ENCODE data around the gene TERB1. TPM values are rescaled to one million over a fixed set of nuclear protein-coding genes. Genes with fewer than 3 reads are reported as not detected.

TERB1 gene
- total RNA-seq, 2 donors from 2014 or later, result not detected

DNA sequence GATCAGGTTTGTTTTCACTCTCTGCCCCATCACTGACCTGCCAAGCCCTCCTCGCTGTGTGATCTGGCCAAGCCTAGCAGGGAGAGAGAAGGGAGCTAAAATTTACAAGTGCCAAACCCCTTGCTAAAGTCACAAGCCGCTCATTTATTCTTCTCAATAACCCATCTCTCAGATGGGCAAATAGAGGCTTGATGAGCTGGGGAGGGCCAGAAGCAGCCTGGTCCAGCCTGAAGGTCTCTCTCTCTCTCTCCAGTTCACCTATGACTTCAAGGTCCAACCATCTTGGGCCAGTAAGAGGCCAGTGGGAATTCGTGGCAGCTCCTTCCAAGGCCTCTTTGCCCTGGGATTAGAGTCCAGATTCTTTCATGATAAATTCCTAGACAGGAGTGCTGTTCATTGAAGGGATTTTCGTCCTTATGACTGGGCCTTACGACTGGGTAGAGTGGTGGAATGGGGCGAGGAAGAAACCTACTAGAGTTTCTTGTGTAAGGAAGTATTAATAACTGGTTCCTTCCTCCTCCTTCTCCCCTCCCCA lies 46.2 kb upstream of the TERB1 start:
- 58 to 89% methylated on average over 1 to 5 of the region's 6 CpGs for WGBS, 2 experiments (ENCODE audit: insufficient coverage in 1 of 2, insufficient read length in 1 of 2)
- DNase-seq, result peak; percentile 16
- Mint-ChIP-seq H3K27me3 (ENCODE audit: insufficient read depth) (peaks cover 62% of the 10 kb centered on the region), H3K27ac (no peak overlapping the region), H3K36me3 (ENCODE audit: low read depth) (no peaks in the 10 kb centered on the region), H3K4me1 (peaks cover 2% of the 10 kb centered on the region), H3K4me3 (no peak overlapping the region), H3K9me3 (no peaks in the 10 kb centered on the region)
- no peaks in the 10 kb centered on the region for H3K36me3 ChIP-seq (ENCODE audit: control insufficient read depth, insufficient read depth, low read length)
- H3K9me3 ChIP-seq (ENCODE audit: control insufficient read depth, low read length), result no peaks in the 10 kb centered on the region
- H3K27me3 ChIP-seq (ENCODE audit: control insufficient read depth, insufficient read depth, low read length, poor library complexity, severe bottlenecking), result peaks cover 61% of the 10 kb centered on the region
- no peak overlapping the region for H3K27ac ChIP-seq (ENCODE audit: low read depth, low read length)
- no peaks in the 10 kb centered on the region for H3K4me1 ChIP-seq (ENCODE audit: control insufficient read depth, insufficient read depth, low read length)
- TF ChIP-seq, protein P1, sequence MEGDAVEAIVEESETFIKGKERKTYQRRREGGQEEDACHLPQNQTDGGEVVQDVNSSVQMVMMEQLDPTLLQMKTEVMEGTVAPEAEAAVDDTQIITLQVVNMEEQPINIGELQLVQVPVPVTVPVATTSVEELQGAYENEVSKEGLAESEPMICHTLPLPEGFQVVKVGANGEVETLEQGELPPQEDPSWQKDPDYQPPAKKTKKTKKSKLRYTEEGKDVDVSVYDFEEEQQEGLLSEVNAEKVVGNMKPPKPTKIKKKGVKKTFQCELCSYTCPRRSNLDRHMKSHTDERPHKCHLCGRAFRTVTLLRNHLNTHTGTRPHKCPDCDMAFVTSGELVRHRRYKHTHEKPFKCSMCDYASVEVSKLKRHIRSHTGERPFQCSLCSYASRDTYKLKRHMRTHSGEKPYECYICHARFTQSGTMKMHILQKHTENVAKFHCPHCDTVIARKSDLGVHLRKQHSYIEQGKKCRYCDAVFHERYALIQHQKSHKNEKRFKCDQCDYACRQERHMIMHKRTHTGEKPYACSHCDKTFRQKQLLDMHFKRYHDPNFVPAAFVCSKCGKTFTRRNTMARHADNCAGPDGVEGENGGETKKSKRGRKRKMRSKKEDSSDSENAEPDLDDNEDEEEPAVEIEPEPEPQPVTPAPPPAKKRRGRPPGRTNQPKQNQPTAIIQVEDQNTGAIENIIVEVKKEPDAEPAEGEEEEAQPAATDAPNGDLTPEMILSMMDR (conservative IDR thresholded peaks at IDR 0.05), result no peak
- no peak overlapping the region for H3K9ac ChIP-seq (ENCODE audit: extremely low read depth, low read length, poor library complexity, severe bottlenecking)
- no peak overlapping the region for H3K4me3 ChIP-seq (ENCODE audit: low read length)

DNA sequence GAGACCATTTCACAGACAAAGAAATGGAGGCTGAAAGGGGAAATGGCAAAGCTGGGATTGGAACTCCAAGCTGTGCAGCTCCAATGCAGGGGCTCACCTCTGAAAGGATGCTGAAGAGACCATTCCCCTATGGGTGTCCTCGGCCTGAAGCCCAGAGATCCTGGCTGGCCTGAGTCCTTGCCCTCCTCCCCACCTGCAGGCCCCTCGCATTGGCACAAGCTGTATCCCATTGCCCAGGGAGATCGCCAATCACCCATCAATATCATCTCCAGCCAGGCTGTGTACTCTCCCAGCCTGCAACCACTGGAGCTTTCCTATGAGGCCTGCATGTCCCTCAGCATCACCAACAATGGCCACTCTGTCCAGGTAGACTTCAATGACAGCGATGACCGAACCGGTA lies 45.4 kb upstream of the TERB1 start:
- Mint-ChIP-seq H3K36me3 (ENCODE audit: low read depth) (no peaks in the 10 kb centered on the region), H3K27me3 (ENCODE audit: insufficient read depth) (peaks cover 67% of the 10 kb centered on the region), H3K4me3 (no peak overlapping the region), H3K9me3 (no peaks in the 10 kb centered on the region), H3K4me1 (peaks cover 2% of the 10 kb centered on the region), H3K27ac (no peak overlapping the region)
- Histone ChIP-seq H3K9me3 (ENCODE audit: control insufficient read depth, low read length) (no peaks in the 10 kb centered on the region), H3K36me3 (ENCODE audit: control insufficient read depth, insufficient read depth, low read length) (no peaks in the 10 kb centered on the region), H3K4me1 (ENCODE audit: control insufficient read depth, insufficient read depth, low read length) (no peaks in the 10 kb centered on the region), H3K4me3 (ENCODE audit: low read length) (no peak overlapping the region), H3K27ac (ENCODE audit: low read depth, low read length) (no peak overlapping the region), H3K27me3 (ENCODE audit: control insufficient read depth, insufficient read depth, low read length, poor library complexity, severe bottlenecking) (peaks cover 68% of the 10 kb centered on the region), H3K9ac (ENCODE audit: extremely low read depth, low read length, poor library complexity, severe bottlenecking) (no peak overlapping the region)
- TF ChIP-seq, protein P1 (conservative IDR thresholded peaks at IDR 0.05), result no peak
- peak; percentile 27 for DNase-seq
- WGBS, 2 experiments (ENCODE audit: insufficient coverage in 1 of 2, insufficient read length in 1 of 2), result 92 to 95% methylated on average over 5 to 6 of the region's 6 CpGs

DNA sequence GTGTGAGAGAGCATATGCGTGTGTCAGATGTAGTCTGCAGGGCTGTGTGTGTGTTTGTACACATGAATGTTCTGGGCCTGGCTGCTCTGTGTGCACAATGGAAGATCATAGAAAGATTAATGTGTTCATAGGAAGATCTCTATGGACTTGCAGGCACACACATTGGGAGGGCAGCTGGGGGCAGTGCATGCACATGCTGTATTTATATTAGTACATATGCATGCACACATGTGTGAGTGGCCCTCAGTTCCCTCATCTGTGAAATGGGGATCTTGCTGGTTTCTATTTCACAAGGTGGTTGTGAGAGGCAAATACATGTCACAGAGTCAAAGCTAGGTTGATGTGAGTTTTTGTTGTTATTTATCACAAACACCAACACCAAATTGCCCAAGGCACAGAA lies 44.9 kb upstream of the TERB1 start:
- no peak overlapping the region for H3K27ac Mint-ChIP-seq
- no peak overlapping the region for H3K4me3 Mint-ChIP-seq
- Histone ChIP-seq H3K9me3 (ENCODE audit: control insufficient read depth, low read length) (no peaks in the 10 kb centered on the region), H3K27me3 (ENCODE audit: control insufficient read depth, insufficient read depth, low read length, poor library complexity, severe bottlenecking) (peaks cover 72% of the 10 kb centered on the region), H3K36me3 (ENCODE audit: control insufficient read depth, insufficient read depth, low read length) (no peaks in the 10 kb centered on the region), H3K9ac (ENCODE audit: extremely low read depth, low read length, poor library complexity, severe bottlenecking) (no peak overlapping the region), H3K4me1 (ENCODE audit: control insufficient read depth, insufficient read depth, low read length) (no peaks in the 10 kb centered on the region), H3K4me3 (ENCODE audit: low read length) (no peak overlapping the region), H3K27ac (ENCODE audit: low read depth, low read length) (no peak overlapping the region)
- DNase-seq, result no peak
- WGBS, 2 experiments (ENCODE audit: insufficient coverage in 1 of 2, insufficient read length in 1 of 2), result 84% methylated on average over 1 of the region's 1 CpG; no CpG with 5 or more reads in 1 of the 2 experiments
- TF ChIP-seq, protein P1 (conservative IDR thresholded peaks at IDR 0.05), result no peak
- peaks cover 2% of the 10 kb centered on the region for H3K4me1 Mint-ChIP-seq
- no peaks in the 10 kb centered on the region for H3K36me3 Mint-ChIP-seq (ENCODE audit: low read depth)
- no peaks in the 10 kb centered on the region for H3K9me3 Mint-ChIP-seq
- peaks cover 72% of the 10 kb centered on the region for H3K27me3 Mint-ChIP-seq (ENCODE audit: insufficient read depth)
